RKO (cell line): ENCODE measurements around the gene STMP1.

Source experiments
- DNase-seq: peaks from one replicate; pipeline ENCODE4 v3.0.0-alpha.2; 2016; ENCODE audit warnings: low spot score

STMP1 gene

GRCh38 chr7:135719688-135720087 lies 57.4 kb downstream of the STMP1 start:
- DNase-seq: no peak

- no peak for DNase-seq
Measured at GRCh38 chr7:135721198-135721820, 59.0 kb downstream of the STMP1 start.

GRCh38 chr7:135723411-135723810 lies 61.1 kb downstream of the STMP1 start:
- no peak for DNase-seq
